ENCODE results near the gene TTC7B.

DNA sequence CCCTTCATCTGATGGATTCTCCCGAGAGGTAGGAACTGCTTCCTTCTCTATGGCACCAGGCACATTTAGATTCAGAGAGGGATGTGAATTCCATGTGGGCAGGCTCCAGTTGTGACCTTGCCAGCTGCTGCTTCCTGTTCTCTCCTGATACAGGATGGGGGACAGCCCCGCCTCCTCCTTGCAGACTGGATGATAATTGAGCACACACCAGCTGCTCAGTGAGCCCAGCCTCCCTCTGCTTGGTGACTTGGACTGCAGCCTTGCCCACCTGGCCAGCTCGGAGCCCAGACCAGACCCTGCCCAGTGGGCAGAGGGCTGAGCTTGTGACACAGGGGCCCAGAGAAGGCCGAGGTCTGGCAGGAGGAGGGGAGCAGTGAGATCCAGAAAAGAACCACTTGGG is 329.2 kb downstream of the TTC7B start:
- TF ChIP-seq, protein P1, sequence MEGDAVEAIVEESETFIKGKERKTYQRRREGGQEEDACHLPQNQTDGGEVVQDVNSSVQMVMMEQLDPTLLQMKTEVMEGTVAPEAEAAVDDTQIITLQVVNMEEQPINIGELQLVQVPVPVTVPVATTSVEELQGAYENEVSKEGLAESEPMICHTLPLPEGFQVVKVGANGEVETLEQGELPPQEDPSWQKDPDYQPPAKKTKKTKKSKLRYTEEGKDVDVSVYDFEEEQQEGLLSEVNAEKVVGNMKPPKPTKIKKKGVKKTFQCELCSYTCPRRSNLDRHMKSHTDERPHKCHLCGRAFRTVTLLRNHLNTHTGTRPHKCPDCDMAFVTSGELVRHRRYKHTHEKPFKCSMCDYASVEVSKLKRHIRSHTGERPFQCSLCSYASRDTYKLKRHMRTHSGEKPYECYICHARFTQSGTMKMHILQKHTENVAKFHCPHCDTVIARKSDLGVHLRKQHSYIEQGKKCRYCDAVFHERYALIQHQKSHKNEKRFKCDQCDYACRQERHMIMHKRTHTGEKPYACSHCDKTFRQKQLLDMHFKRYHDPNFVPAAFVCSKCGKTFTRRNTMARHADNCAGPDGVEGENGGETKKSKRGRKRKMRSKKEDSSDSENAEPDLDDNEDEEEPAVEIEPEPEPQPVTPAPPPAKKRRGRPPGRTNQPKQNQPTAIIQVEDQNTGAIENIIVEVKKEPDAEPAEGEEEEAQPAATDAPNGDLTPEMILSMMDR (IDR thresholded peaks at IDR 0.05): no peak
- TF ChIP-seq EZH2phosphoT487 (IDR thresholded peaks at IDR 0.05): no peak

All from neural progenitor cell (in vitro differentiated cells).